K562 (cell line): Measurements from ENCODE around the gene ABCG1. TPM values are rescaled to one million over a fixed set of nuclear protein-coding genes. Genes with fewer than 3 reads are reported as not detected.

Experiments
- ATAC-seq: fragments of 200-7000 bp; cut with Tn5 transposase; 3 replicates; pipeline ENCODE4 v1.9.1; 2020; ENCODE audit warnings: moderate library complexity
- BruUV-seq: library from RNA; stranded (reverse); fragments of 400-500 nt; replicated peaks from 2 replicates; lab custom pipeline; 2021; lab: Mats Ljungman, UMichigan
- CTCF ChIA-PET: fragments of 300-600 bp; formaldehyde crosslinking; extraction: SDS; loops from one replicate; lab custom pipeline; 2021; ENCODE audit warnings: low intra/inter-chr PET ratio; lab: Yijun Ruan, JAX
- POLR2A ChIA-PET: fragments of 300-600, 350-650 bp; sonication (Branson Sonifier 250); formaldehyde crosslinking; extraction: SDS; loops from one replicate; lab custom pipeline; 2021; ENCODE audit warnings: antibody characterized with exemption, inconsistent platforms; lab: Yijun Ruan, JAX
- DNase-seq, 4 experiments: peaks; one replicate each; pipeline versions ENCODE4 v3.0.0 to v3.0.0-alpha.2; 2011 to 2018; ENCODE audit warnings: low spot score in 3 of 4, mixed read lengths in 3 of 4; ENCODE audit errors: extremely low read depth in 1 of 4
- FAIRE-seq: peaks from 2 replicates; lab custom pipeline; 2011; peaks lifted over from hg19 to GRCh38; lab: Jason Lieb, UNC
- H2AFZ ChIP-seq: 2 replicates; pipeline ENCODE4 v1.6.0; 2011; ENCODE audit warnings: low read depth, low read length, control low read depth, inconsistent platforms
- H3K27ac ChIP-seq: fragments of 200-600 bp; 3 replicates; pipeline ENCODE4 v1.8.0; 2011; ENCODE audit warnings: low read depth, mild to moderate bottlenecking, control low read depth, inconsistent platforms, low read length, moderate library complexity, mixed read lengths; ENCODE audit errors: extremely low read depth
- H3K27me3 ChIP-seq, 2 experiments: fragments of 300-600 bp in 1 of 2; 2 replicates in 1 of 2; 3 replicates in 1 of 2; pipeline versions ENCODE4 v1.6.0 to v1.8.0; 2011; ENCODE audit warnings: inconsistent platforms in 2 of 2, low read length in 2 of 2, mild to moderate bottlenecking in 1 of 2, mixed read lengths in 1 of 2, moderate library complexity in 1 of 2; ENCODE audit not compliant: control insufficient read depth in 2 of 2, insufficient read depth in 2 of 2
- H3K36me3 ChIP-seq: fragments of 300-600 bp; 3 replicates; pipeline ENCODE4 v1.8.0; 2011; ENCODE audit warnings: mild to moderate bottlenecking, low read length, inconsistent platforms; ENCODE audit not compliant: control insufficient read depth, insufficient read depth
- H3K4me1 ChIP-seq, 2 experiments: fragments of 200-600 bp in 1 of 2; replicated peaks in 1 of 2; 2 replicates in 1 of 2; 3 replicates in 1 of 2; pipeline versions ENCODE4 v1.5.1 to v1.8.0; 2011; ENCODE audit warnings: inconsistent platforms in 2 of 2, low read length in 2 of 2, mild to moderate bottlenecking in 1 of 2, mixed read lengths in 1 of 2, moderate library complexity in 1 of 2; ENCODE audit not compliant: control insufficient read depth in 2 of 2, insufficient read depth in 2 of 2
- H3K4me2 ChIP-seq: 2 replicates; pipeline ENCODE4 v1.6.1; 2011; ENCODE audit warnings: low read length, control low read depth, inconsistent platforms, mixed read lengths; ENCODE audit not compliant: insufficient read depth
- H3K4me3 ChIP-seq: fragments of 200-600 bp; sonication (generic), shearing (Covaris generic); 2 replicates; pipeline ENCODE4 v1.5.1; 2016; ENCODE audit warnings: control low read depth, inconsistent platforms
- H3K79me2 ChIP-seq: fragments of 200-600 bp; 3 replicates; pipeline ENCODE4 v1.8.0; 2011; ENCODE audit warnings: low read length, inconsistent platforms; ENCODE audit not compliant: control insufficient read depth, insufficient read depth
- H3K9ac ChIP-seq, 2 experiments: 2 replicates each; pipeline versions ENCODE4 v1.6.0 to v1.6.1; 2011; ENCODE audit warnings: low read depth in 2 of 2, low read length in 2 of 2, control low read depth in 1 of 2, inconsistent platforms in 1 of 2, mild to moderate bottlenecking in 1 of 2, mixed read lengths in 1 of 2; ENCODE audit not compliant: insufficient read depth in 1 of 2
- H3K9me1 ChIP-seq: one replicate; pipeline ENCODE4 v1.6.0; 2011; ENCODE audit warnings: inconsistent platforms, mild to moderate bottlenecking, low read length, moderate library complexity; ENCODE audit not compliant: control insufficient read depth, insufficient read depth
- H3K9me3 ChIP-seq: replicated peaks from 2 replicates; pipeline ENCODE4 v1.5.1; 2011; ENCODE audit warnings: low read depth, low read length, inconsistent platforms; ENCODE audit not compliant: control insufficient read depth, insufficient read depth
- H4K20me1 ChIP-seq: replicated peaks from 2 replicates; pipeline ENCODE4 v1.6.1; 2011; ENCODE audit warnings: low read length, inconsistent platforms, mixed read lengths; ENCODE audit not compliant: control insufficient read depth, insufficient read depth
- CBFA2T2 ChIP-seq: fragments of 450-650 bp; conservative IDR thresholded peaks from 2 replicates; pipeline ENCODE4 v1.6.1; 2017; ENCODE audit warnings: mild to moderate bottlenecking
- L3MBTL2 ChIP-seq: fragments of 450-650 bp; IDR thresholded peaks from 2 replicates; pipeline ENCODE4 v1.6.1; 2016; ENCODE audit warnings: mild to moderate bottlenecking, moderate library complexity
- NFE2L1 ChIP-seq: fragments of 450-650 bp; IDR thresholded peaks from 2 replicates; pipeline ENCODE4 v1.6.1; 2016; ENCODE audit warnings: missing genetic modification characterization, low read depth, mild to moderate bottlenecking, missing compliant biosample characterization, moderate library complexity, borderline replicate concordance
- NR3C1 ChIP-seq: sonication (generic); formaldehyde crosslinking; IDR thresholded peaks from 2 replicates; pipeline ENCODE4 v1.8.1; 2022; ENCODE audit warnings: missing genetic modification reagents
- RBM22 ChIP-seq: fragments of 200-400 bp; formaldehyde crosslinking; IDR thresholded peaks from 2 replicates; pipeline ENCODE4 v1.6.1; 2018; ENCODE audit warnings: low read length, low read depth; ENCODE audit not compliant: poor library complexity, severe bottlenecking
- SAFB ChIP-seq: fragments of 200-400 bp; formaldehyde crosslinking; IDR thresholded peaks from 2 replicates; pipeline ENCODE4 v1.6.1; 2017; ENCODE audit warnings: low read depth, low read length, borderline replicate concordance
- SRF ChIP-seq, 2 experiments: fragments of 250-450, 450-650 bp in 1 of 2; sonication (Bioruptor Pico) in 1 of 2; sonication (generic) in 1 of 2; formaldehyde crosslinking; IDR thresholded peaks; 2 replicates each; pipeline versions ENCODE4 v1.5.0 to v1.5.1; 2020 to 2022; ENCODE audit warnings: mild to moderate bottlenecking in 1 of 2, missing genetic modification reagents in 1 of 2
- TSC22D4 ChIP-seq: fragments of 450-650 bp; IDR thresholded peaks from 2 replicates; pipeline ENCODE4 v1.6.1; 2016; ENCODE audit warnings: missing genetic modification characterization, missing biosample characterization, control low read depth
- ZNF253 ChIP-seq: fragments of 250-450 bp; sonication (Bioruptor Pico); conservative IDR thresholded peaks from 2 replicates; pipeline ENCODE4 v1.6.1; 2021; ENCODE audit warnings: mild to moderate bottlenecking
- WGBS: fragments of 100-300 bp; shearing (Covaris generic); methylation state at CpG from one replicate; pipeline ENCODE4 v1.1.6; 2016; ENCODE audit warnings: low coverage, mixed read lengths; ENCODE audit not compliant: insufficient coverage; ENCODE audit errors: missing lambda C conversion rate; 5-methylcytosine and 5-hydroxymethylcytosine counted together
- in situ Hi-C: fragments of 300-500 bp; cut with MboI; formaldehyde crosslinking; loops from 4 replicates; pipeline ENCODE4 v1.15.0; 2018; ENCODE audit warnings: inconsistent platforms, mixed read lengths
- intact Hi-C: fragments of 100-400 bp; cut with micrococcal nuclease; formaldehyde crosslinking; loops from 2 replicates; pipeline ENCODE4 v1.14.2; 2022
- polyA plus RNA-seq, 8 experiments: library from polyadenylated mRNA; depleted of rRNA in 4 of 8; stranded (reverse) in 5 of 8; unstranded in 3 of 8; fragments of >200 nt; fragmentation: Nextera tagmentation in 2 of 8; fragmentation: Illumina TruSeq in 1 of 8; extraction: Ambion mirVana in 2 of 8; extraction: Trizol in 1 of 8; gene quantifications; 2 replicates each; pipeline versions ENCODE4 v1.2.1 to v1.2.3, GENCODE V29; 2011 to 2014; ENCODE audit warnings: inconsistent platforms in 1 of 8, missing spikeins in 1 of 8
- total RNA-seq, 7 experiments: library from RNA; depleted of rRNA in 6 of 7; stranded (reverse); fragments of >200 nt in 6 of 7; fragmentation: Illumina TruSeq in 2 of 7; extraction: Trizol in 2 of 7; gene quantifications; 2 replicates each; pipeline versions ENCODE4 v1.2.1 to v1.2.3, GENCODE V29; 2011 to 2021; ENCODE audit warnings: low replicate concordance in 1 of 7
- TF ChIP-seq, protein P1 (sequence below): IDR thresholded peaks from 2 replicates; pipeline ENCODE4 v1.6.1; 2012; ENCODE audit warnings: low read depth, low read length, improper control_type of control experiment, borderline replicate concordance

Gene ABCG1
- total and polyA plus RNA-seq, 9 of the 15 experiments (the other 6 are each of a cell fraction or from before 2014, with no cell fraction given) = 0.04 to 0.09 TPM; not detected in 7

GRCh38 chr21:42313501-42313969 is 94.6 kb downstream of the ABCG1 start:
- Histone ChIP-seq H3K4me2 (no peak overlapping the region), H3K79me2 (no peaks in the 10 kb centered on the region), H3K36me3 (no peaks in the 10 kb centered on the region), H4K20me1 (peaks cover 26% of the 10 kb centered on the region), H2AFZ (no peak overlapping the region), H3K27me3 (peaks cover 53 to 93% of the 10 kb centered on the region in 2 experiments), H3K27ac (no peak overlapping the region), H3K4me1 (peaks cover 0 to 10% of the 10 kb centered on the region in 2 experiments; a peak in 1 of 5 replicates)
- no TSS peak for BruUV-seq
- POLR2A ChIA-PET = interaction anchor here (2.1 kb wide), 1 partner anchor 11 kb away, joined by 8 read pairs; no protein-coding TSS in a partner anchor
- CTCF ChIA-PET = no interaction called here
- intact Hi-C loops = no loop called here
- ATAC-seq = no peak
- no peak for DNase-seq
- TF ChIP-seq RBM22 (no peak), TSC22D4 (no peak), SRF (CRISPR knock-in tag; IDR thresholded peaks at IDR 0.05) (no peak), L3MBTL2 (no peak), NFE2L1 (tag) (no peak), ZNF253 (CRISPR knock-in tag) (no peak), CBFA2T2 (no peak), SAFB (no peak), NR3C1 (CRISPR knock-in tag) (no peak)
- TF ChIP-seq, protein P1, sequence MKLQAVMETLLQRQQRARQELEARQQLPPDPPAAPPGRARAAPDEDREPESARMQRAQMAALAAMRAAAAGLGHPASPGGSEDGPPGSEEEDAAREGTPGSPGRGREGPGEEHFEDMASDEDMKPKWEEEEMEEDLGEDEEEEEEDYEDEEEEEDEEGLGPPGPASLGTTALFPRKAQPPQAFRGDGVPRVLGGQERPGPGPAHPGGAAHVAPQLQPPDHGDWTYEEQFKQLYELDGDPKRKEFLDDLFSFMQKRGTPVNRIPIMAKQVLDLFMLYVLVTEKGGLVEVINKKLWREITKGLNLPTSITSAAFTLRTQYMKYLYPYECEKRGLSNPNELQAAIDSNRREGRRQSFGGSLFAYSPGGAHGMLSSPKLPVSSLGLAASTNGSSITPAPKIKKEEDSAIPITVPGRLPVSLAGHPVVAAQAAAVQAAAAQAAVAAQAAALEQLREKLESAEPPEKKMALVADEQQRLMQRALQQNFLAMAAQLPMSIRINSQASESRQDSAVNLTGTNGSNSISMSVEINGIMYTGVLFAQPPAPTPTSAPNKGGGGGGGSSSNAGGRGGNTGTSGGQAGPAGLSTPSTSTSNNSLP = no peak
- TF ChIP-seq, all 486 proteins: peak for 0
- FAIRE-seq = no peak
- 3% methylated on average over 13 of the region's 13 CpGs for WGBS
- Histone ChIP-seq H3K9me3 (no peaks in the 10 kb centered on the region), H3K9me1 (no peaks in the 10 kb centered on the region), H3K4me3 (no peak overlapping the region), H3K9ac (no peak overlapping the region)
- in situ Hi-C loops = loop anchor here (10.0 kb wide), 1 partner anchor 131 kb away; no protein-coding TSS in a partner anchor
